H1 (cell line): ENCODE results near the gene KCNH8. TPM values are rescaled to one million over a fixed set of nuclear protein-coding genes. Genes with fewer than 3 reads are reported as not detected.

Experiments
- CTCF ChIA-PET: fragments of 300-600 bp; sonication (Branson Sonifier 250); formaldehyde crosslinking; loops from one replicate; lab custom pipeline; 2021; ENCODE audit not compliant: partially characterized antibody; lab: Charles Lee
- POLR2A ChIA-PET: fragments of 300-600 bp; sonication (Branson Sonifier 250); formaldehyde crosslinking; loops from one replicate; lab custom pipeline; 2021; ENCODE audit warnings: inconsistent platforms; ENCODE audit not compliant: partially characterized antibody; lab: Charles Lee
- DNase-seq, 2 experiments: peaks; one replicate each; pipeline versions ENCODE4 v3.0.0 to v3.0.0-alpha.2; 2010 to 2022; ENCODE audit warnings: low spot score in 2 of 2, low read depth in 1 of 2, mixed read lengths in 1 of 2
- FAIRE-seq: peaks from 2 replicates; lab custom pipeline; 2011; peaks lifted over from hg19 to GRCh38; lab: Jason Lieb, UNC
- H2AFZ ChIP-seq: 2 replicates; pipeline ENCODE4 v1.8.1; 2012; ENCODE audit warnings: low read length, inconsistent platforms
- H2AK5ac ChIP-seq: 2 replicates; pipeline ENCODE4 v1.6.1; 2013; ENCODE audit warnings: low read depth, low read length
- H2BK120ac ChIP-seq: replicated peaks from 2 replicates; pipeline ENCODE3; 2013; ENCODE audit warnings: low read depth, low read length, inconsistent platforms
- H2BK12ac ChIP-seq: 2 replicates; pipeline ENCODE4 v1.6.1; 2013; ENCODE audit warnings: low read depth, low read length
- H2BK15ac ChIP-seq: 2 replicates; pipeline ENCODE4 v1.6.1; 2013; ENCODE audit warnings: low read length
- H2BK20ac ChIP-seq: 2 replicates; pipeline ENCODE4 v1.6.1; 2013; ENCODE audit warnings: low read length
- H2BK5ac ChIP-seq: 2 replicates; pipeline ENCODE4 v1.6.1; 2013; ENCODE audit warnings: low read depth, low read length
- H3K14ac ChIP-seq: 2 replicates; pipeline ENCODE4 v1.6.1; 2013; ENCODE audit warnings: inconsistent platforms; ENCODE audit not compliant: insufficient read length
- H3K18ac ChIP-seq: 2 replicates; pipeline ENCODE4 v1.6.1; 2013; ENCODE audit warnings: low read length; ENCODE audit errors: extremely low read depth
- H3K23ac ChIP-seq: 2 replicates; pipeline ENCODE4 v1.6.1; 2013; ENCODE audit warnings: inconsistent platforms; ENCODE audit not compliant: insufficient read length
- H3K23me2 ChIP-seq: 2 replicates; pipeline ENCODE4 v1.6.1; 2013; ENCODE audit warnings: low read depth, low read length
- H3K27ac ChIP-seq: 2 replicates; pipeline ENCODE4 v1.6.1; 2011; ENCODE audit warnings: low read depth, low read length, inconsistent platforms
- H3K27me3 ChIP-seq, 4 experiments: replicated peaks in 1 of 4; 1 replicate in 1 of 4; 2 replicates in 3 of 4; pipeline versions ENCODE4 v1.6.1 to v1.8.1; 2011 to 2013; ENCODE audit warnings: low read length in 3 of 4, mild to moderate bottlenecking in 3 of 4, inconsistent platforms in 2 of 4, mixed read lengths in 2 of 4, moderate library complexity in 1 of 4; ENCODE audit not compliant: control insufficient read depth in 3 of 4, insufficient read depth in 3 of 4; ENCODE audit errors: extremely low read depth in 1 of 4
- H3K36me3 ChIP-seq, 4 experiments: 2 replicates each; pipeline versions ENCODE4 v1.6.1 to v1.8.1; 2011 to 2013; ENCODE audit warnings: mild to moderate bottlenecking in 4 of 4, low read length in 3 of 4, moderate library complexity in 2 of 4, control low read depth in 1 of 4, inconsistent platforms in 1 of 4; ENCODE audit not compliant: insufficient read depth in 4 of 4, control insufficient read depth in 2 of 4
- H3K4ac ChIP-seq: replicated peaks from 2 replicates; pipeline ENCODE3; 2013; ENCODE audit warnings: low read length, low read depth, mixed read lengths, inconsistent platforms; ENCODE audit not compliant: insufficient read length
- H3K4me1 ChIP-seq, 4 experiments: replicated peaks in 1 of 4; 1 replicate in 1 of 4; 2 replicates in 3 of 4; pipeline versions ENCODE4 v1.6.1 to v1.8.1; 2011 to 2013; ENCODE audit warnings: low read length in 3 of 4, inconsistent platforms in 2 of 4, mixed read lengths in 1 of 4; ENCODE audit not compliant: insufficient read depth in 4 of 4, control insufficient read depth in 3 of 4
- H3K4me2 ChIP-seq, 2 experiments: 2 replicates each; pipeline versions ENCODE4 v1.6.1 to v1.8.1; 2011 to 2013; ENCODE audit warnings: low read depth in 2 of 2, low read length in 2 of 2, control low read depth in 1 of 2, inconsistent platforms in 1 of 2, mild to moderate bottlenecking in 1 of 2; ENCODE audit not compliant: insufficient read depth in 1 of 2
- H3K4me3 ChIP-seq, 4 experiments: fragments of 200-600, 300-600 bp in 1 of 4; sonication (generic), shearing (Covaris generic), sonication (Bioruptor Twin) in 1 of 4; 2 replicates each; pipeline versions ENCODE4 v1.5.1 to v1.8.1; 2011 to 2016; ENCODE audit warnings: low read length in 4 of 4, low read depth in 3 of 4, control low read depth in 2 of 4, inconsistent platforms in 2 of 4, mild to moderate bottlenecking in 2 of 4, mixed read lengths in 1 of 4, moderate library complexity in 1 of 4; ENCODE audit not compliant: insufficient read depth in 2 of 4; ENCODE audit errors: extremely low read depth in 1 of 4
- H3K56ac ChIP-seq: replicated peaks from 2 replicates; pipeline ENCODE3; 2013; ENCODE audit warnings: low read depth, mild to moderate bottlenecking, mixed read lengths, low read length, inconsistent platforms; ENCODE audit not compliant: insufficient read length
- H3K79me1 ChIP-seq: 2 replicates; pipeline ENCODE4 v1.6.1; 2013; ENCODE audit warnings: low read depth, low read length, control low read depth
- H3K79me2 ChIP-seq, 2 experiments: 2 replicates each; pipeline versions ENCODE4 v1.6.1 to v1.8.1; 2012 to 2013; ENCODE audit warnings: low read length in 2 of 2, mild to moderate bottlenecking in 2 of 2, inconsistent platforms in 1 of 2; ENCODE audit not compliant: insufficient read depth in 2 of 2, control insufficient read depth in 1 of 2
- H3K9ac ChIP-seq, 4 experiments: replicated peaks in 1 of 4; 1 replicate in 1 of 4; 2 replicates in 3 of 4; pipeline versions ENCODE4 v1.6.1 to v1.8.1; 2011 to 2013; ENCODE audit warnings: low read depth in 3 of 4, low read length in 3 of 4, control low read depth in 2 of 4, mild to moderate bottlenecking in 2 of 4, moderate library complexity in 2 of 4, inconsistent platforms in 1 of 4; ENCODE audit errors: extremely low read depth in 1 of 4
- H3K9me3 ChIP-seq, 2 experiments: 2 replicates each; pipeline versions ENCODE4 v1.6.1 to v1.8.1; 2012 to 2013; ENCODE audit warnings: mild to moderate bottlenecking in 2 of 2, moderate library complexity in 2 of 2, control low read depth in 1 of 2, inconsistent platforms in 1 of 2, low read depth in 1 of 2, low read length in 1 of 2, mixed read lengths in 1 of 2; ENCODE audit not compliant: insufficient read depth in 2 of 2
- H4K20me1 ChIP-seq, 2 experiments: replicated peaks in 1 of 2; 2 replicates each; pipeline versions ENCODE3 to v1.8.1; 2011 to 2013; ENCODE audit warnings: inconsistent platforms in 2 of 2, low read length in 2 of 2, mild to moderate bottlenecking in 1 of 2; ENCODE audit not compliant: insufficient read depth in 2 of 2, control insufficient read depth in 1 of 2
- H4K5ac ChIP-seq: 2 replicates; pipeline ENCODE4 v1.6.1; 2013; ENCODE audit warnings: low read length, low read depth, mixed read lengths, inconsistent platforms; ENCODE audit not compliant: insufficient read length
- H4K8ac ChIP-seq: 2 replicates; pipeline ENCODE4 v1.8.0; 2013; ENCODE audit warnings: mild to moderate bottlenecking, moderate library complexity, low read length, inconsistent platforms; ENCODE audit not compliant: insufficient read depth; ENCODE audit errors: extremely low read depth
- H4K91ac ChIP-seq: replicated peaks from 2 replicates; pipeline ENCODE3; 2013; ENCODE audit warnings: low read length, mixed read lengths, inconsistent platforms; ENCODE audit not compliant: insufficient read length
- GABPA ChIP-seq: IDR thresholded peaks from 2 replicates; pipeline ENCODE4 v1.6.1; 2011; ENCODE audit warnings: mild to moderate bottlenecking, low read length, moderate library complexity, borderline replicate concordance; ENCODE audit not compliant: insufficient read depth
- JUN ChIP-seq: IDR thresholded peaks from 2 replicates; pipeline ENCODE4 v1.6.1; 2011; ENCODE audit warnings: low read depth, mild to moderate bottlenecking, improper control_type of control experiment, low read length
- KDM5A ChIP-seq: fragments of 200-600 bp; IDR thresholded peaks from 2 replicates; pipeline ENCODE4 v1.7.1; 2012; ENCODE audit warnings: mild to moderate bottlenecking, low read length, inconsistent platforms, mixed read lengths
- POLR2A ChIP-seq, 2 experiments: IDR thresholded peaks; 1 replicate in 1 of 2; 2 replicates in 1 of 2; pipeline ENCODE4 v1.6.1; 2011; ENCODE audit warnings: low read depth in 2 of 2, low read length in 2 of 2, mild to moderate bottlenecking in 2 of 2; ENCODE audit errors: control extremely low read depth in 1 of 2
- TCF12 ChIP-seq: IDR thresholded peaks from 2 replicates; pipeline ENCODE4 v1.6.1; 2011; ENCODE audit warnings: low read depth, mild to moderate bottlenecking, low read length
- ZNF274 ChIP-seq: IDR thresholded peaks from 2 replicates; pipeline ENCODE4 v1.7.0; 2012; ENCODE audit warnings: low read length, borderline replicate concordance; ENCODE audit errors: extremely low read depth
- WGBS, 2 experiments: shearing (Covaris generic) in 1 of 2; methylation state at CpG; one replicate each; pipeline versions ENCODE4 v1.1.6 to v1.1.7; 2013 to 2015; ENCODE audit warnings: low lambda C conversion rate in 2 of 2, mixed read lengths in 2 of 2, inconsistent platforms in 1 of 2, low coverage in 1 of 2, missing lambda C conversion rate in 1 of 2; ENCODE audit not compliant: insufficient replicate concordance in 2 of 2, insufficient coverage in 1 of 2, insufficient read length in 1 of 2; ENCODE audit errors: extremely low coverage in 1 of 2, missing lambda C conversion rate in 1 of 2; 5-methylcytosine and 5-hydroxymethylcytosine counted together
- polyA plus RNA-seq, 7 experiments: library from polyadenylated mRNA; depleted of rRNA in 3 of 7; stranded (reverse) in 5 of 7; unstranded in 2 of 7; fragments of >200 nt in 5 of 7; fragments of 200-250 nt in 2 of 7; gene quantifications; 1 replicate in 5 of 7; 2 replicates in 1 of 7; 4 replicates in 1 of 7; pipeline versions ENCODE4 v1.2.1 to v1.2.3, GENCODE V29; 2011 to 2013; ENCODE audit warnings: missing spikeins in 2 of 7, mixed read lengths in 2 of 7
- total RNA-seq: library from RNA; stranded (reverse); fragmentation: NEBNext Ultra II Directional; extraction: Animal tissue kit (Norgen Biotek cat#: 25700); gene quantifications from 2 replicates; pipeline ENCODE4 v1.2.1, GENCODE V29; 2021
- TF ChIP-seq, protein P1 (sequence below): IDR thresholded peaks from 2 replicates; pipeline ENCODE4 v1.6.1; 2012; ENCODE audit warnings: inconsistent platforms

Gene KCNH8
- total and polyA plus RNA-seq, 2 of the 8 experiments (the other 6 are each of a cell fraction or from before 2014, with no cell fraction given): 2.2 to 2.4 TPM

DNA sequence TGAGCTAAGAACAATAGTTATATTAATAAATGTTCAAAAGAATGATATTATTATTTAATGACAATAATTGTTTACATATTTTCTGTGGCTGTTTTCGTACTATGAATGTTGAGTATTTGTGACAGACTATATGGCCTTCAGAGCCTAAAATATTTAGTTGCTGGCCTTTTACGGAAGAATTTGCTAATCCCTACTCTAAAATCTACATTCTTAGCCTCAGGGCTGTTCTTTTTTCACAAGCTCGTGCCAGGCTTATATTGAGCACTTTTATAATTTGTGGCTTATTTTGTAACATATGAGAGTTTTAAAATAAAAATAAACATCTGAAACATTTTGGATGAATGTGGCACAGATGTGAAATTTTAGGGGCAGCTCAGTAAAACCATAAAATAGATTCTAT is 79.9 kb downstream of the KCNH8 start:
- FAIRE-seq: no peak
- TF ChIP-seq TCF12 (no peak), JUN (no peak), KDM5A (no peak), ZNF274 (no peak), POLR2A (IDR thresholded peaks at IDR 0.05; ENCODE audit: control extremely low read depth in 1 of 2, low read depth in 2 of 2, low read length in 2 of 2) (no peak), GABPA (no peak)
- TF ChIP-seq, protein P1, sequence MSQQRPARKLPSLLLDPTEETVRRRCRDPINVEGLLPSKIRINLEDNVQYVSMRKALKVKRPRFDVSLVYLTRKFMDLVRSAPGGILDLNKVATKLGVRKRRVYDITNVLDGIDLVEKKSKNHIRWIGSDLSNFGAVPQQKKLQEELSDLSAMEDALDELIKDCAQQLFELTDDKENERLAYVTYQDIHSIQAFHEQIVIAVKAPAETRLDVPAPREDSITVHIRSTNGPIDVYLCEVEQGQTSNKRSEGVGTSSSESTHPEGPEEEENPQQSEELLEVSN: no peak

More for the DNA sequence above, 79.9 kb downstream of the KCNH8 start:
- no peak overlapping the region for H3K56ac ChIP-seq
- no peaks in the 10 kb centered on the region for H4K20me1 ChIP-seq
- H3K9ac ChIP-seq: no peak overlapping the region
- no peak overlapping the region for H2AFZ ChIP-seq
- no peaks in the 10 kb centered on the region for H3K23me2 ChIP-seq
- H3K36me3 ChIP-seq: no peaks in the 10 kb centered on the region
- H3K18ac ChIP-seq: no peak overlapping the region
- no peak overlapping the region for H2BK5ac ChIP-seq
- POLR2A ChIA-PET: no interaction called here
- no peaks in the 10 kb centered on the region for H3K4me1 ChIP-seq
- H3K14ac ChIP-seq: no peak overlapping the region
- no peak overlapping the region for H2AK5ac ChIP-seq
- no peaks in the 10 kb centered on the region for H3K9me3 ChIP-seq
- no peak overlapping the region for H2BK12ac ChIP-seq
- no peaks in the 10 kb centered on the region for H3K27me3 ChIP-seq
- CTCF ChIA-PET: interaction anchor here (0.7 to 2.5 kb wide), 6 partner anchors 8 to 309 kb away, joined by 3 to 7 read pairs (median 4); no protein-coding TSS in a partner anchor
- DNase-seq: no peak
- H3K4ac ChIP-seq: no peak overlapping the region
- no peak overlapping the region for H4K5ac ChIP-seq
- no peak overlapping the region for H3K4me3 ChIP-seq
- H2BK15ac ChIP-seq: no peak overlapping the region
- no peak overlapping the region for H4K91ac ChIP-seq
- H3K79me2 ChIP-seq: no peaks in the 10 kb centered on the region
- H2BK120ac ChIP-seq: no peak overlapping the region
- WGBS, 2 experiments: 88% methylated on average over 3 of the region's 3 CpGs; no CpG with 5 or more reads in 1 of the 2 experiments
- H3K79me1 ChIP-seq: no peaks in the 10 kb centered on the region
- H4K8ac ChIP-seq: no peak overlapping the region
- H3K23ac ChIP-seq: no peak overlapping the region
- H3K27ac ChIP-seq: no peak overlapping the region
- H2BK20ac ChIP-seq: no peak overlapping the region
- no peak overlapping the region for H3K4me2 ChIP-seq
